Spinal cord (tissue), 10 donors: ENCODE measurements around the gene TCP1. TPM values are rescaled to one million over a fixed set of nuclear protein-coding genes. Genes with fewer than 3 reads are reported as not detected.
"Not testable (repeated sequence)": the region's sequence is repeated elsewhere in the genome, so short reads cannot be mapped to it uniquely, and the experiment has no call there.

ENCODE experiments used
- DNase-seq, 6 donors: peaks; one replicate each; pipeline versions ENCODE4 v3.0.0 to v3.0.0-alpha.2; 2013 to 2015; ENCODE audit warnings: low spot score in 6 of 6, low read depth in 4 of 6
- H3K27ac ChIP-seq: one replicate; pipeline ENCODE4 v1.5.1; 2013; ENCODE audit warnings: low read depth, low read length, control low read depth
- H3K27me3 ChIP-seq: one replicate; pipeline ENCODE4 v1.6.1; 2013; ENCODE audit warnings: low read length; ENCODE audit not compliant: control insufficient read depth, insufficient read depth
- H3K36me3 ChIP-seq: one replicate; pipeline ENCODE4 v1.6.1; 2013; ENCODE audit warnings: low read length; ENCODE audit not compliant: control insufficient read depth, insufficient read depth
- H3K4me1 ChIP-seq: one replicate; pipeline ENCODE4 v1.6.1; 2013; ENCODE audit warnings: low read length; ENCODE audit not compliant: control insufficient read depth, insufficient read depth
- H3K4me3 ChIP-seq: one replicate; pipeline ENCODE4 v1.5.1; 2013; ENCODE audit warnings: low read depth, low read length, control low read depth
- H3K9me3 ChIP-seq: one replicate; pipeline ENCODE4 v1.6.1; 2013; ENCODE audit warnings: low read length; ENCODE audit not compliant: control insufficient read depth, insufficient read depth
- WGBS: methylation state at CpG from one replicate; pipeline ENCODE4 v1.1.5; 2013; ENCODE audit warnings: missing lambda C conversion rate; ENCODE audit not compliant: insufficient coverage; 5-methylcytosine and 5-hydroxymethylcytosine counted together
- polyA plus RNA-seq, 2 donors: library from polyadenylated mRNA; unstranded; fragments of 120-200 nt; gene quantifications; one replicate each; pipeline ENCODE4 v1.2.1, GENCODE V29; 2013; ENCODE audit not compliant: insufficient read length in 2 of 2
- total RNA-seq, 2 donors: library from RNA; depleted of rRNA in 1 of 2; stranded (reverse); fragments of 120-200 nt in 1 of 2; fragments of >200 nt in 1 of 2; gene quantifications; one replicate each; pipeline versions ENCODE4 v1.2.3 to v1.2.4, GENCODE V29; 2013 to 2014
- donor health status: healthy.

The TCP1 gene
- total and polyA plus RNA-seq, 4 donors: 184 to 239 (median 205) TPM

GRCh38 chr6:159830501-159831372 lies 41.3 kb upstream of the TCP1 start:
- Histone ChIP-seq H3K36me3 (no peaks in the 10 kb centered on the region), H3K27ac (no peak overlapping the region), H3K27me3 (no peaks in the 10 kb centered on the region), H3K9me3 (no peaks in the 10 kb centered on the region), H3K4me3 (no peak overlapping the region), H3K4me1 (peaks cover 7% of the 10 kb centered on the region)
- 42% methylated on average over 6 of the region's 11 CpGs for WGBS
- peak in 2 of 6 donors; percentile 20 to 22 for DNase-seq

- no peaks in the 10 kb centered on the region for H3K9me3 ChIP-seq
- WGBS: 79% methylated on average over 4 of the region's 4 CpGs
- H3K4me1 ChIP-seq: peaks cover 7% of the 10 kb centered on the region
- no peak for DNase-seq
- H3K27me3 ChIP-seq: no peaks in the 10 kb centered on the region
- H3K27ac ChIP-seq: no peak overlapping the region
- H3K4me3 ChIP-seq: no peak overlapping the region
- no peaks in the 10 kb centered on the region for H3K36me3 ChIP-seq
Measured at GRCh38 chr6:159829526-159829925, 40.1 kb upstream of the TCP1 start.

- 21% methylated on average over 3 of the region's 7 CpGs for WGBS
- no peaks in the 10 kb centered on the region for H3K27me3 ChIP-seq
- DNase-seq: no peak
- no peaks in the 10 kb centered on the region for H3K9me3 ChIP-seq
- no peaks in the 10 kb centered on the region for H3K36me3 ChIP-seq
- H3K4me3 ChIP-seq: no peak overlapping the region
- peaks cover 7% of the 10 kb centered on the region for H3K4me1 ChIP-seq
- no peak overlapping the region for H3K27ac ChIP-seq
Measured at GRCh38 chr6:159828074-159828473, 38.7 kb upstream of the TCP1 start.

GRCh38 chr6:159826968-159827647 lies 37.7 kb upstream of the TCP1 start:
- Histone ChIP-seq H3K27me3 (no peaks in the 10 kb centered on the region), H3K36me3 (no peaks in the 10 kb centered on the region), H3K9me3 (no peaks in the 10 kb centered on the region), H3K27ac (no peak overlapping the region), H3K4me1 (peaks cover 7% of the 10 kb centered on the region), H3K4me3 (no peak overlapping the region)
- DNase-seq: no peak
- 85% methylated on average over 15 of the region's 16 CpGs for WGBS

GRCh38 chr6:159826004-159826403 lies 36.6 kb upstream of the TCP1 start:
- Histone ChIP-seq H3K36me3 (no peaks in the 10 kb centered on the region), H3K27me3 (no peaks in the 10 kb centered on the region), H3K9me3 (no peaks in the 10 kb centered on the region), H3K27ac (no peak overlapping the region), H3K4me3 (no peak overlapping the region), H3K4me1 (peaks cover 2% of the 10 kb centered on the region)
- DNase-seq: no peak
- WGBS: 91% methylated on average over 4 of the region's 13 CpGs

GRCh38 chr6:159824690-159825089 lies 35.3 kb upstream of the TCP1 start:
- H3K36me3 ChIP-seq, H3K4me3 ChIP-seq, H3K27ac ChIP-seq, H3K4me1 ChIP-seq, H3K27me3 ChIP-seq, DNase-seq, H3K9me3 ChIP-seq: not testable (repeated sequence)
- 93% methylated on average over 6 of the region's 9 CpGs for WGBS

GRCh38 chr6:159823953-159824352 lies 34.6 kb upstream of the TCP1 start:
- no peaks in the 10 kb centered on the region for H3K9me3 ChIP-seq
- H3K27ac ChIP-seq: no peak overlapping the region
- peaks cover 2% of the 10 kb centered on the region for H3K36me3 ChIP-seq
- peaks cover 2% of the 10 kb centered on the region for H3K4me1 ChIP-seq
- H3K4me3 ChIP-seq: no peak overlapping the region
- 100% methylated on average over 2 of the region's 3 CpGs for WGBS
- peaks cover 2% of the 10 kb centered on the region for H3K27me3 ChIP-seq
- no peak for DNase-seq

- Histone ChIP-seq H3K4me3 (no peak overlapping the region), H3K9me3 (no peaks in the 10 kb centered on the region), H3K36me3 (peaks cover 2% of the 10 kb centered on the region), H3K27ac (no peak overlapping the region), H3K4me1 (no peaks in the 10 kb centered on the region), H3K27me3 (peaks cover 2% of the 10 kb centered on the region)
- 92% methylated on average over 10 of the region's 10 CpGs for WGBS
- DNase-seq: no peak
Measured at GRCh38 chr6:159821726-159822125, 32.3 kb upstream of the TCP1 start.

GRCh38 chr6:159821122-159821521 lies 31.7 kb upstream of the TCP1 start:
- Histone ChIP-seq H3K9me3 (no peaks in the 10 kb centered on the region), H3K4me1 (no peaks in the 10 kb centered on the region)
- 95% methylated on average over 9 of the region's 11 CpGs for WGBS

More at GRCh38 chr6:159821122-159821521, 31.7 kb upstream of the TCP1 start:
- Histone ChIP-seq H3K4me3 (no peak overlapping the region), H3K27ac (no peak overlapping the region), H3K27me3 (peaks cover 2% of the 10 kb centered on the region), H3K36me3 (peaks cover 2% of the 10 kb centered on the region)
- DNase-seq: no peak
